22Rv1 (cell line): Measurements from ENCODE around the gene WDR17.

Experiments used
- CTCF ChIP-seq: fragments of 450-650 bp; IDR thresholded peaks from 2 replicates; pipeline ENCODE4 v1.5.1; 2017; ENCODE audit warnings: mild to moderate bottlenecking
- ZFX ChIP-seq: fragments of 450-650 bp; IDR thresholded peaks from 2 replicates; pipeline ENCODE4 v1.6.1; 2017; ENCODE audit warnings: antibody characterized with exemption, borderline replicate concordance

- TF ChIP-seq ZFX (no peak), CTCF (no peak)
These were observed 124.5 kb downstream of the WDR17 start for GRCh38 chr4:176189891-176190795.
